Nephron progenitor cell (in vitro differentiated cells): ENCODE data around the gene ZNF646.

Experiments
- DNase-seq: peaks from one replicate; pipeline ENCODE4 v3.0.0; 2021
- H3K27ac Mint-ChIP-seq: 2 replicates; pipeline ENCODE4 v1.8.0; 2021; ENCODE audit warnings: mild to moderate bottlenecking, moderate library complexity, mixed read lengths
- H3K27me3 Mint-ChIP-seq: 2 replicates; pipeline ENCODE4 v1.8.0; 2021; ENCODE audit warnings: mild to moderate bottlenecking, low read depth, mixed read lengths; ENCODE audit not compliant: poor library complexity
- H3K36me3 Mint-ChIP-seq: 2 replicates; pipeline ENCODE4 v1.8.0; 2021; ENCODE audit warnings: low read depth, mixed read lengths
- H3K4me1 Mint-ChIP-seq: 2 replicates; pipeline ENCODE4 v1.8.0; 2021; ENCODE audit warnings: mixed read lengths
- H3K4me3 Mint-ChIP-seq: 2 replicates; pipeline ENCODE4 v1.8.0; 2021; ENCODE audit warnings: mild to moderate bottlenecking, moderate library complexity, mixed read lengths
- H3K9me3 Mint-ChIP-seq: 2 replicates; pipeline ENCODE4 v1.8.0; 2021; ENCODE audit warnings: mild to moderate bottlenecking, moderate library complexity, mixed read lengths
- CTCF ChIP-seq: fragments of 200-600 bp; sonication (generic); IDR thresholded peaks from 2 replicates; pipeline ENCODE4 v1.5.0; 2021; ENCODE audit warnings: antibody characterized with exemption

The ZNF646 gene

GRCh38 chr16:31105677-31106213, 31.5 kb downstream of the ZNF646 start:
- DNase-seq: peak; percentile 86
- Mint-ChIP-seq H3K9me3 (peaks cover 9% of the 10 kb centered on the region), H3K27ac (no peak overlapping the region)

GRCh38 chr16:31106509-31107464, 32.6 kb downstream of the ZNF646 start:
- no peak for DNase-seq
- peaks cover 20% of the 10 kb centered on the region for H3K4me1 Mint-ChIP-seq
- no peak for TF ChIP-seq CTCF
- peaks cover 16% of the 10 kb centered on the region for H3K36me3 Mint-ChIP-seq
- peaks cover 3% of the 10 kb centered on the region for H3K27me3 Mint-ChIP-seq
- peaks cover 9% of the 10 kb centered on the region for H3K9me3 Mint-ChIP-seq
- peak overlapping the region; percentile 57 for H3K27ac Mint-ChIP-seq
- peak overlapping the region; percentile 88 for H3K4me3 Mint-ChIP-seq

More at GRCh38 chr16:31105677-31106213, 31.5 kb downstream of the ZNF646 start:
- Mint-ChIP-seq H3K4me3 (no peak overlapping the region), H3K36me3 (peaks cover 10% of the 10 kb centered on the region), H3K27me3 (peaks cover 7% of the 10 kb centered on the region), H3K4me1 (peaks cover 25% of the 10 kb centered on the region)
- TF ChIP-seq CTCF: peak; percentile 62

GRCh38 chr16:31107465-31107867, 33.2 kb downstream of the ZNF646 start:
- H3K4me1 Mint-ChIP-seq: peaks cover 20% of the 10 kb centered on the region
- H3K36me3 Mint-ChIP-seq: peaks cover 16% of the 10 kb centered on the region
- H3K4me3 Mint-ChIP-seq: peak overlapping the region; percentile 88
- no peak for TF ChIP-seq CTCF
- peak overlapping the region; percentile 57 for H3K27ac Mint-ChIP-seq
- DNase-seq: no peak
- H3K9me3 Mint-ChIP-seq: peaks cover 9% of the 10 kb centered on the region
- H3K27me3 Mint-ChIP-seq: peaks cover 3% of the 10 kb centered on the region

GRCh38 chr16:31108035-31108793, 34.0 kb downstream of the ZNF646 start, which contains the start of gene BCKDK:
Gene BCKDK (plus strand): TSS chr16:31108386. CDS start chr16:31109224, 838 bp downstream.
- peak; percentile 77 for DNase-seq
- TF ChIP-seq CTCF: no peak
- Mint-ChIP-seq H3K9me3 (peaks cover 3% of the 10 kb centered on the region), H3K27me3 (peaks cover 3% of the 10 kb centered on the region), H3K4me3 (peak within 1 kb of the TSS; percentile 88), H3K27ac (peak within 1 kb of the TSS; percentile 62), H3K36me3 (peaks cover 16% of the 10 kb centered on the region), H3K4me1 (peaks cover 20% of the 10 kb centered on the region)

- Mint-ChIP-seq H3K4me3 (peak overlapping the region; percentile 88), H3K36me3 (peaks cover 16% of the 10 kb centered on the region), H3K27me3 (peaks cover 3% of the 10 kb centered on the region)
Observed at GRCh38 chr16:31108794-31109558, 34.8 kb downstream of the ZNF646 start.

More at GRCh38 chr16:31108794-31109558, 34.8 kb downstream of the ZNF646 start:
- Mint-ChIP-seq H3K4me1 (peaks cover 20% of the 10 kb centered on the region), H3K9me3 (peaks cover 3% of the 10 kb centered on the region), H3K27ac (no peak overlapping the region)
- no peak for TF ChIP-seq CTCF
- no peak for DNase-seq
